22Rv1 (cell line): ENCODE measurements around the gene CHCT1.
"Not testable (repeated sequence)": the region's sequence is repeated elsewhere in the genome, so short reads cannot be mapped to it uniquely, and the experiment has no call there.

Experiments
- ZFX ChIP-seq: fragments of 450-650 bp; IDR thresholded peaks from 2 replicates; pipeline ENCODE4 v1.6.1; 2017; ENCODE audit warnings: antibody characterized with exemption, borderline replicate concordance
- TF ChIP-seq, protein P1 (sequence below): fragments of 450-650 bp; IDR thresholded peaks from 2 replicates; pipeline ENCODE4 v1.5.1; 2017; ENCODE audit warnings: mild to moderate bottlenecking

DNA sequence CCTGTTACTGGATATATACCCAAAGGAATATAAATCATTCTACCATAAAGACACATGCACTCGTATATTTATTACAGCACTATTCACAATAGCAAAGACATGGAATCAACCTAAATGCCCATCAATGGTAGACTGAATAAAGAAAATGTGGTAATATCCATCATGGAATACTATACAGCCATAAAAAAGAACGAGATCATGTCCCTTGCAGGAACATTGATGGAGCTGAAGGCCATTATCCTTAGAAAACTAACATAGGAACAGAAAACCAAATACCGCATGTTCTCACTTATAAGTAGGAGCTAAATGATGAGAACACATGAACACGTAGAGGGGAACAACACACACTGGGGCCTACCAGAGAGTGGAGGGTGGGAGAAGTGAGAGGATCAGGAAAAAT lies 3.3 kb upstream of the CHCT1 start:
- TF ChIP-seq, protein P1, sequence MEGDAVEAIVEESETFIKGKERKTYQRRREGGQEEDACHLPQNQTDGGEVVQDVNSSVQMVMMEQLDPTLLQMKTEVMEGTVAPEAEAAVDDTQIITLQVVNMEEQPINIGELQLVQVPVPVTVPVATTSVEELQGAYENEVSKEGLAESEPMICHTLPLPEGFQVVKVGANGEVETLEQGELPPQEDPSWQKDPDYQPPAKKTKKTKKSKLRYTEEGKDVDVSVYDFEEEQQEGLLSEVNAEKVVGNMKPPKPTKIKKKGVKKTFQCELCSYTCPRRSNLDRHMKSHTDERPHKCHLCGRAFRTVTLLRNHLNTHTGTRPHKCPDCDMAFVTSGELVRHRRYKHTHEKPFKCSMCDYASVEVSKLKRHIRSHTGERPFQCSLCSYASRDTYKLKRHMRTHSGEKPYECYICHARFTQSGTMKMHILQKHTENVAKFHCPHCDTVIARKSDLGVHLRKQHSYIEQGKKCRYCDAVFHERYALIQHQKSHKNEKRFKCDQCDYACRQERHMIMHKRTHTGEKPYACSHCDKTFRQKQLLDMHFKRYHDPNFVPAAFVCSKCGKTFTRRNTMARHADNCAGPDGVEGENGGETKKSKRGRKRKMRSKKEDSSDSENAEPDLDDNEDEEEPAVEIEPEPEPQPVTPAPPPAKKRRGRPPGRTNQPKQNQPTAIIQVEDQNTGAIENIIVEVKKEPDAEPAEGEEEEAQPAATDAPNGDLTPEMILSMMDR: not testable (repeated sequence)
- TF ChIP-seq ZFX: not testable (repeated sequence)
